Duodenal mucosa (tissue), 2 donors: ENCODE measurements around the gene THADA.

Experiments
- H3K27ac ChIP-seq: one replicate; pipeline ENCODE4 v1.7.0; 2013; ENCODE audit warnings: low read depth, low read length
- H3K27me3 ChIP-seq, 2 donors: one replicate each; pipeline ENCODE4 v1.7.0; 2013; ENCODE audit warnings: low read length in 2 of 2, control low read depth in 1 of 2; ENCODE audit not compliant: insufficient read depth in 2 of 2, control insufficient read depth in 1 of 2
- H3K36me3 ChIP-seq, 2 donors: one replicate each; pipeline ENCODE4 v1.7.0; 2013; ENCODE audit warnings: low read length in 2 of 2, control low read depth in 1 of 2; ENCODE audit not compliant: insufficient read depth in 2 of 2, control insufficient read depth in 1 of 2
- H3K4me1 ChIP-seq, 2 donors: one replicate each; pipeline ENCODE4 v1.7.0; 2013; ENCODE audit warnings: low read length in 2 of 2, control low read depth in 1 of 2; ENCODE audit not compliant: insufficient read depth in 2 of 2, control insufficient read depth in 1 of 2
- H3K4me3 ChIP-seq, 2 donors: one replicate each; pipeline ENCODE4 v1.7.0; 2013; ENCODE audit warnings: low read length in 2 of 2, low read depth in 1 of 2
- H3K9ac ChIP-seq, 2 donors: one replicate each; pipeline ENCODE4 v1.7.0; 2013; ENCODE audit warnings: low read length in 2 of 2, low read depth in 1 of 2
- H3K9me3 ChIP-seq, 2 donors: one replicate each; pipeline ENCODE4 v1.7.0; 2013; ENCODE audit warnings: low read length in 2 of 2, control low read depth in 1 of 2; ENCODE audit not compliant: control insufficient read depth in 1 of 2

THADA gene

DNA sequence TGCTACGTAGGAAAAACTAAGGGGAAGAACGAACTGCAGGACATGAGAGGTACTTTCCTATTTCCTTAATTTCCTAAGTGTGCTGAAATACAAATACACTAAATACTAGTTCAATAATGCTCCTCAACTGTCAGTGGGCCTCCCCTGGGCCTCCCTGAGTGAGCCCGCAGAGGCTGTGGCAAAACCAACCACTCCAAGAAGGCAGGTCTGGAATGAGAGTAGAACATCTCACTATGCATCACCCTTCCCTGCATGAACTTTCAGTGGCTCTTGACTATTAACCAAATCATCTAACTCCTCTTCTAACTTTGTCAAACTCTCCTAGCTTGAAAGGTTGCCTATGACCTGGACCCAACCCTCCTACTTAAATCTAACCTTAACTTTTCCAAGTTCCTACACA lies 84.6 kb downstream of the THADA start:
- H3K9me3 ChIP-seq = no peaks in the 10 kb centered on the region
- H3K36me3 ChIP-seq = peaks cover 0 to 19% of the 10 kb centered on the region in 2 donors
- no peaks in the 10 kb centered on the region for H3K27me3 ChIP-seq
- no peak overlapping the region for H3K27ac ChIP-seq
- no peak overlapping the region for H3K4me3 ChIP-seq
- no peak overlapping the region for H3K9ac ChIP-seq
- peaks cover 0 to 3% of the 10 kb centered on the region in 2 donors for H3K4me1 ChIP-seq

DNA sequence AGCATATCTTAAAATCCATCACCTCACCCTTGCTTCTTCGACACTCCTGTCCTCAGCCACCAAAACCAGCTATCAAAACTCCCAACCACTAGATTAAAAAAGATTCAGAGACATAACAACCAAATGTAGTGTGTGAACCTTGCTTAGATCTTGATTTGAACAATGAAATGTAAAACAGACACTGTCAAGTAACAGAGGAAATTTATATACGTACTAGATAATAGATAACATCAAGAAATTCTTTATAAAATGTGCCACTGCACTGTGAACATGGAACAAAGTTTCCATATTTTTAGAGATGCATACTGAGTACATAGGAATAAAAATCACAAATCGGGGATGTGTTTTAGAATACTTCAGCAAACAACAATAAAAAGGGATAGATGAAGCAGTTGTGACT lies 86.0 kb downstream of the THADA start:
- Histone ChIP-seq H3K36me3 (peaks cover 0 to 25% of the 10 kb centered on the region in 2 donors), H3K27me3 (no peaks in the 10 kb centered on the region), H3K4me3 (no peak overlapping the region), H3K9me3 (no peaks in the 10 kb centered on the region), H3K4me1 (peaks cover 0 to 3% of the 10 kb centered on the region in 2 donors), H3K27ac (no peak overlapping the region), H3K9ac (no peak overlapping the region)

- H3K36me3 ChIP-seq = peaks cover 0 to 32% of the 10 kb centered on the region in 2 donors
- H3K27me3 ChIP-seq = no peaks in the 10 kb centered on the region
- no peak overlapping the region for H3K9ac ChIP-seq
- H3K4me1 ChIP-seq = peaks cover 0 to 1% of the 10 kb centered on the region in 2 donors
- no peak overlapping the region for H3K27ac ChIP-seq
- H3K9me3 ChIP-seq = no peaks in the 10 kb centered on the region
- no peak overlapping the region for H3K4me3 ChIP-seq
Observed at GRCh38 chr2:43508209-43508608, 87.6 kb downstream of the THADA start.

DNA sequence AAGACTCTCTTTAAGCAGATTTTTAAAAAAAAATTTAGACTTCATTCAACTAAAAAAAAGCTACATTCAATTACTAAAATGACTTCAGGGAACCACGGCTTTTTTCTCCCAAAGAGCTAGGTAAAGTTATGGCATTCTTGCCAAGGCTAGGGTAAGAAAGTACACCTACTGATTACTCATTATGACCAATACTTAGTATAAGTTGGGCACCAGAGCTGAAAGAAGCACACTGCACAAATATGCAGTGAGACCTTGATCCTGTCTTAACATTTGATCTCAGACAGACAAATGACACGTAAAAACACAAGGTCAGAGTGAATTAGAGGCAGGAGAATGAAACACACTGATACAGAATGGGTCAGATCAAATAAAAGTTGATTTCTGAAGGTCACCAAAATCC lies 88.7 kb downstream of the THADA start:
- Histone ChIP-seq H3K27ac (no peak overlapping the region), H3K9ac (no peak overlapping the region), H3K27me3 (no peaks in the 10 kb centered on the region), H3K36me3 (peaks cover 0 to 31% of the 10 kb centered on the region in 2 donors), H3K4me1 (no peaks in the 10 kb centered on the region), H3K9me3 (no peaks in the 10 kb centered on the region), H3K4me3 (no peak overlapping the region)

GRCh38 chr2:43495727-43496126 lies 100.1 kb downstream of the THADA start:
- H3K27ac ChIP-seq = no peak overlapping the region
- no peaks in the 10 kb centered on the region for H3K27me3 ChIP-seq
- H3K9ac ChIP-seq = no peak overlapping the region
- H3K4me3 ChIP-seq = no peak overlapping the region
- H3K9me3 ChIP-seq = no peaks in the 10 kb centered on the region
- no peaks in the 10 kb centered on the region for H3K4me1 ChIP-seq
- H3K36me3 ChIP-seq = peaks cover 3 to 7% of the 10 kb centered on the region in 2 donors

GRCh38 chr2:43493954-43494353 lies 101.9 kb downstream of the THADA start:
- Histone ChIP-seq H3K27me3 (no peaks in the 10 kb centered on the region), H3K36me3 (peaks cover 3 to 7% of the 10 kb centered on the region in 2 donors), H3K27ac (no peak overlapping the region), H3K9ac (no peak overlapping the region), H3K4me1 (no peaks in the 10 kb centered on the region), H3K4me3 (no peak overlapping the region), H3K9me3 (no peaks in the 10 kb centered on the region)

- H3K9me3 ChIP-seq = no peaks in the 10 kb centered on the region
- H3K27me3 ChIP-seq = no peaks in the 10 kb centered on the region
- H3K9ac ChIP-seq = no peak overlapping the region
- no peaks in the 10 kb centered on the region for H3K36me3 ChIP-seq
- H3K27ac ChIP-seq = no peak overlapping the region
- H3K4me1 ChIP-seq = no peaks in the 10 kb centered on the region
- H3K4me3 ChIP-seq = no peak overlapping the region
Observed at GRCh38 chr2:43491065-43491639, 104.7 kb downstream of the THADA start.

- Histone ChIP-seq H3K9ac (no peak overlapping the region), H3K36me3 (no peaks in the 10 kb centered on the region), H3K27me3 (no peaks in the 10 kb centered on the region), H3K9me3 (no peaks in the 10 kb centered on the region), H3K4me3 (no peak overlapping the region), H3K27ac (no peak overlapping the region), H3K4me1 (no peaks in the 10 kb centered on the region)
Observed at GRCh38 chr2:43490252-43490786, 105.5 kb downstream of the THADA start.

- H3K27me3 ChIP-seq = no peaks in the 10 kb centered on the region
- no peaks in the 10 kb centered on the region for H3K9me3 ChIP-seq
Observed at GRCh38 chr2:43488737-43489136, 107.1 kb downstream of the THADA start.

DNA sequence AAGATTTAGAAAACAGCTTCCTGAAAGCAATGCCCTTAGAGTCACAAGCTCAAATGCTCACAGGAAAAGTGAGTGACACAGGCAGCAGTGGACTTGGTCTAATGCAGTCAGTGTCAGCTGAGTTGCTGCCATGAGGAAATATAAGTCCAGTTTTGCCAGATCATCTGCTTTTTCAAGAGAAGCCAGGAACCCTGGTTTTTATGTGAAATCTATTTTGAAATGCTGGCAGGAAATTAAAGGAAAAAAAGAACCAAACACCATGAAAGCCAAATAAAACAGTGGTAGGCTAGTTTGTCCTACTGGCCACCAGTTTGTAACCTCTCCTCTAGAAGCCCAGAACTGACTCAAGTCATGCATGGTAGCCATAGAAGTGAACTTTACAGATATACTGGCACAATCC lies 109.2 kb downstream of the THADA start:
- Histone ChIP-seq H3K27me3 (no peaks in the 10 kb centered on the region), H3K36me3 (no peaks in the 10 kb centered on the region), H3K9ac (no peak overlapping the region), H3K4me1 (peaks cover 7 to 13% of the 10 kb centered on the region in 2 donors), H3K4me3 (no peak overlapping the region), H3K9me3 (no peaks in the 10 kb centered on the region), H3K27ac (no peak overlapping the region)

More at GRCh38 chr2:43488737-43489136, 107.1 kb downstream of the THADA start:
- H3K9ac ChIP-seq = no peak overlapping the region
- H3K27ac ChIP-seq = no peak overlapping the region
- H3K4me3 ChIP-seq = no peak overlapping the region
- no peaks in the 10 kb centered on the region for H3K36me3 ChIP-seq
- no peaks in the 10 kb centered on the region for H3K4me1 ChIP-seq
